Measurements from ENCODE around the gene TTC8.
"Not testable (repeated sequence)": the region's sequence is repeated elsewhere in the genome, so short reads cannot be mapped to it uniquely, and the experiment has no call there.

The TTC8 gene

DNA sequence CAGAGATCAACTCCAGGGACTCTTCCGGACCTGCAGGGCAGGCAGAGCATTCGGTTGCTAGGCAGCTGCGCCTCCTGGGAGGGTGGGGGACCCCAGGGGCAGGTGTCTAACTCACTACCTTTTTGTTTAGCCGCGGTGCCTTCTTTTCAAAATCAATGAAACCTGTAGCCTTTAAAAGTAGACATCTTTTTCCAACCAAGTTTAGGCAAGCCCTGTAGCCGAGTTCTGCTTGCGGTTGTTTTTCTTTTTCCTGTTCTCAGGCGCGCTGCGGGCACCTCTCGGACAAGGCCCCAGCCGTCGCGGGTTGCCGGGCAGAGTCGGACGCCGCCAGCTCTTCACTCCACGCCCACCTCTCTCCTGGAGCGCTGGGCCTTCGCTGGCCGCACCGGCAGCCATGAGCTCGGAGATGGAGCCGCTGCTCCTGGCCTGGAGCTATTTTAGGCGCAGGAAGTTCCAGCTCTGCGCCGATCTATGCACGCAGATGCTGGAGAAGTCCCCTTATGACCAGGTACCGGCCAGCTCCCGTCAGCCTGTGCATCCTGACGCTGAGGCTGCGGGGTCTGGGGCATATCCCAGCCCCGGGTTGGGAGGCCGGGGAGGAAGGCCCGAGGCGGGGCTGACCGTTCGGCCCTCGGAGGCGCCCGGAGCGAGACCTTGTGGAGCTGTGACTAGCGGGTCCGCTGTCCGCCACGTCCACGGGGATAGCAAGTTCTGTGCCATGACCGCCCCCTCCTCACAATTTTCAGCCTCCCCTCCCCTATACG is at the start of gene TTC8:
TTC8 (plus strand) TSS at position 338 of the 764 bp plus-strand sequence; CDS start at position 395, 57 bp downstream.
- no peaks in the 10 kb centered on the region for H3K9me3 Mint-ChIP-seq
- peak within 1 kb of the TSS; percentile 98 for H3K27ac Mint-ChIP-seq
- peak within 1 kb of the TSS; percentile 95 for H3K4me3 Mint-ChIP-seq
- H3K4me1 Mint-ChIP-seq = peaks cover 13% of the 10 kb centered on the region
- DNase-seq (peak; percentile 81), ATAC-seq (peak; percentile 98)
- H3K27me3 Mint-ChIP-seq = peaks cover 3% of the 10 kb centered on the region
- H3K36me3 Mint-ChIP-seq (ENCODE audit: low read depth) = no peaks in the 10 kb centered on the region

DNA sequence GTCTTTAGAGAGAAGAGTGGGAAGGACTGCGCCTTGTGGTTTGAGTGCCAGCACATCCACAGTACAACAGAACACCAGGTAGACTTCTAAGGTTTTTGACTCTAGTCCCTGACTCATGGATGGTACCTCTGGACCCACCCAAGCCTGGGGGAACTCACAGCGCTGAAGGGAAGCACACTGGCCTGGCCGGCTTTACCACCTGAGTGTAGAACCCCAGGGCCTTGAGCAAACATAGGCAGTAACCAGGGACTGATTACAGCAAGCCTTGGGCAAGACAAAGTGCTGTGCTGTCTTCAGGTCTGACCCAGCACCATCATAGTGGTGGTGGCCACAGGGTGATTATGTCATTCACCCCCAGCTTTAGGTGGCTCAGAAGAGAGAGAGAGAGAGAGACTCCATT is 48.9 kb upstream of the TTC8 start:
- Mint-ChIP-seq H3K27me3 (no peaks in the 10 kb centered on the region), H3K36me3 (ENCODE audit: low read depth) (peaks cover 3% of the 10 kb centered on the region), H3K9me3 (peaks cover 4% of the 10 kb centered on the region), H3K4me1 (no peaks in the 10 kb centered on the region), H3K4me3 (no peak overlapping the region), H3K27ac (no peak overlapping the region)
- DNase-seq (no peak), ATAC-seq (no peak)

DNA sequence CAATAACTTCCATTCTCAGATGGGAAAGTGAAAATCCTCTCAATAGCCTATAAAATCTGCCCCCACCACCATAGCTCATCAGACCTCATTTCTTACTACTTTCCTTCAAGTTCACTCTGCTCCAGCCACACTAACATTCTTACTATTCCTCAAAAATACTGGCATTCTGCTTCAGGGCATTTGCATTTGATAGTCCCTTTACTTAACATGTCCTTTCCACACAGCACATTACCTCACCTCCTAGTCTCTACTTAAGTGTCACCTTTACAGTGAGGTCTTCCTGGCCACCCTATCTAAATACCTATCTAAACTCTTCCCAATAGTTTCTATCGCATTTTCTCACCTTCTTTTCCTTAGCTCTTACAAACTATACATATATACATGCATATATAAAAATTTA is 38.5 kb upstream of the TTC8 start:
- Mint-ChIP-seq H3K27me3 (peaks cover 3% of the 10 kb centered on the region), H3K36me3 (ENCODE audit: low read depth) (peaks cover 27% of the 10 kb centered on the region), H3K9me3 (peaks cover 25% of the 10 kb centered on the region), H3K4me3 (no peak overlapping the region), H3K27ac (no peak overlapping the region), H3K4me1 (peaks cover 19% of the 10 kb centered on the region)
- ATAC-seq = no peak
- DNase-seq = no peak

DNA sequence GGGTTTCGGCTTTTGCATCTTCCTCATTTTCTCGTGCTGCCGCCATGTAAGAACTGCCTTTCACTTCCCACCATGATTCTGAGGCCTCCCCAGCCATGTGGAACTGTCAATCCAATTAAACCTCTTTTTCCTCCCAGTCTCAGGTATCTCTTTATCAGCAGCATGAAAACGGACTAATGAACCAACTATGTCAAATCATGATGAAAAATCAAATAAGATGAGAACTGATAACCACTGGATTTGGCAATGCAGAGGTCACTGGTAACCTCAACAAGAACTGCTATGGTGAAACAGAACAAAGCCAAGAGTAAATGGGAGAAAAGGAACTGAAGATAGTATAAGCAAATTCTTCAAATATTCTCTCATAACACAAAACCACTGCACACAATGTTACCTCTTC is 37.7 kb upstream of the TTC8 start:
- DNase-seq = no peak
- peaks cover 27% of the 10 kb centered on the region for H3K4me1 Mint-ChIP-seq
- no peak for ATAC-seq
- H3K27ac Mint-ChIP-seq = no peak overlapping the region
- H3K9me3 Mint-ChIP-seq = peaks cover 24% of the 10 kb centered on the region
- no peak overlapping the region for H3K4me3 Mint-ChIP-seq
- peaks cover 3% of the 10 kb centered on the region for H3K27me3 Mint-ChIP-seq
- H3K36me3 Mint-ChIP-seq (ENCODE audit: low read depth) = peaks cover 25% of the 10 kb centered on the region

DNA sequence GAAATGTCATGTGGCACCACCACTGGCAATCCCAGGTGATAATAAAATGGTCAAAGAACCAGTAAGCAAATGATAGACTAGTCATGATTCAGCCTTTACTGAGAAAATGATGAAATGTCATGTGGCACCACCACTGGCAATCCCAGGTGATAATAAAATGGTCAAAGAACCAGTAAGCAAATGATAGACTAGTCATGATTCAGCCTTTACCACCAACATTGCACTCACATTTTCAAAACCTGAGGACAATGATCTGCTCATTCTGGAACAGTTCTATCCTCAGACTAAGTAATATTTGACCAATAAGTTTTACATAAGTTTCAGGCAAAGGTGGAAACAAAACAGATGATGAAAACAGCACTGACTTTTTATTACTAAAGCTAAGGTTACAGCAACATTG is 34.9 kb upstream of the TTC8 start:
- peak; percentile 54 for ATAC-seq
- peak overlapping the region; percentile 26 for H3K27ac Mint-ChIP-seq
- H3K36me3 Mint-ChIP-seq (ENCODE audit: low read depth) = peaks cover 11% of the 10 kb centered on the region
- not testable (repeated sequence) for H3K4me3 Mint-ChIP-seq, H3K9me3 Mint-ChIP-seq, DNase-seq, H3K27me3 Mint-ChIP-seq
- peaks cover 34% of the 10 kb centered on the region for H3K4me1 Mint-ChIP-seq

DNA sequence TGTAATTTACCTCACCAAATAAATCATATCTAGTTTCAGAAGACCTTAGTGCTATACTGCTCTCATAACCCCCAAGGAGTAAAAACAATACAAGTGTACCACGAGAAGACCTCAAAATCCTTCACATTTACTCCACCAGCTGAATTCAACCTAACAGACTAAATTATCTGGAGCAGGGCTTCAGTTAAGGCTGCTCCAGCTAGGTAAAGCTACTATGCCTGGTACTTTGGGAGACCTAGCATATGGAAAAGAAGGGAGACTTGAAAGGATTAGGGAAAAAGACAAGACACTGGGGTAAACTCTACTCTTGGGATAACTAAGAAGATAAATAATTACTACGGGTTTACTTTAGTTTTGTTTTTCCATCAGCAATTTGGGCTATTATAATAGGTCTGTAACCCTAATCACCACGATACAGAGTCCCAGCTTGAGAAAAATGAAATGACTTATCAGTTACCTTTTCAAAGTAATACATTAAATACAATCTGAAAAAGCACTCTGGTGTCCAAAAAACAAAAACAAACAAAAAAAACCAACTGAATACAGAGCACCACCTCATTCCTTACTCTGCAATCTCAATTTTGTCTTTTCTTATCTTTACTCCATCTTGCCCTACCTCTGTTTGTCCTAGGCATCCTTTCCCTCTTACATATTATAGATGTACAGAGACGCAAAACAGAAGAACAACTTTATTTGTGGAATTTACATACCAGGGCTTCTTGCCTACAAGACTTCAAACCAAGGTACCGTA is 33.8 kb upstream of the TTC8 start:
- Mint-ChIP-seq H3K4me3 (peak overlapping the region; percentile 85), H3K9me3 (peaks cover 7% of the 10 kb centered on the region), H3K4me1 (peaks cover 34% of the 10 kb centered on the region), H3K27me3 (peaks cover 3% of the 10 kb centered on the region), H3K36me3 (ENCODE audit: low read depth) (peaks cover 8% of the 10 kb centered on the region), H3K27ac (no peak overlapping the region)
- no peak for DNase-seq
- ATAC-seq = no peak

DNA sequence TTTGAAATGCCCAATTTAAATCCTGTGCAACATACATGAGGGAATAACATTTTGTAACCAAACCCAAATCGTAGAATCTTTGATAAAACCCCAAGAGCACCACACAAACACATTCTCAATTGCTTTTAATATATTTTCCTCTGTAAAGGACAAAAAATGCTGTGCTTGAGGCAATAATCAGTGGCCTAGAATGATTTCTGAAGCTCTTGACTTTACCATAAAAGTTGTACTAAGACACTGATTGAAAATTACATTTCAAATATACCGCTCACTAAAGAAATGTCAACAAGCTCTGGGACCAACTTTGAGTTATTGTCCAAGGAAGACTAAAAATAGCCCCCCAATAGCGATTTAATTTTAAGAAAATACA is 33.2 kb upstream of the TTC8 start:
- ATAC-seq = no peak
- Mint-ChIP-seq H3K9me3 (peaks cover 7% of the 10 kb centered on the region), H3K36me3 (ENCODE audit: low read depth) (peaks cover 5% of the 10 kb centered on the region), H3K4me1 (peaks cover 34% of the 10 kb centered on the region), H3K27me3 (no peaks in the 10 kb centered on the region), H3K4me3 (peak overlapping the region; percentile 85), H3K27ac (no peak overlapping the region)
- no peak for DNase-seq

DNA sequence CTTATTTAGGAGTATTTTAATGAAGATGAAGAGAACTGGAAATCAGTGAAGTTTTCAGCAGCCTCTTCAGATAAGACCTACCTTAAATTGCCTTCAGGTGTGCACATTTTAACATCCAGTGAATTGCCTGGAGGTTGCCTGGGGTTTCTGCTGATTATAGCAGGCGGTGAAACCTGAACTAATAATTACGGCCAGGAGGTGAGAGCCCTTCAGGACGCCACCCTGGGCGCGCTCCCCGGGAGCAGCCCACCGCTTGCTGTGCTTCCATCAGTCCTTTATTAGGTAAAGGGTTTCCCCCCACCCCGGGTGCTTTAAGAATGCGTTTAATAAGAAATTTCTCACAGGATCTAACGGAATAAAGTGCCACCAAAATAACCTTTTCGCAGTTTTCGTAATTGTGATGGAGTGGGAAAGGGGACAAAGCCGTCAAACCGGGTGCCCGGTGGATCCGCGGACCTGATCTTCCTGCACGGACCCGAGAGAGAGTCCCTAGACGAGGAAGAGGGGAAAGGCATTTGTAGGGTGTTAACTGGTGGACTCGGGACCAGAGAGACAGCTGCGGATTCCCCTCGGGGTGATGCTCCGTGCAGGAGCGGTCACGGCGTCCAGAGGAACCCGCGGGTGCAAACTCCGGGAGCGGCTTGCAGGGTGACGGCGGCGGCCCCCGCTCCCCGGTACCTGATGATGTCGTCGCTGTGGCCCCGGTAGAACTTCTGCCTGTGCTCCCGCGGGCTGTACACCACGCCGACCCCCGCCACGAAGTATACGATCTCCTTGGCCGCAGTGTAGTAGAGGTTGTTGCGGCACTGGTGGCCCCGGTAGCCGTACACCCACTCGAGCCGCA is 32.6 kb upstream of the TTC8 start:
- Mint-ChIP-seq H3K9me3 (peaks cover 3% of the 10 kb centered on the region), H3K27ac (peak overlapping the region; percentile 71), H3K4me3 (peak overlapping the region; percentile 85), H3K27me3 (no peaks in the 10 kb centered on the region), H3K4me1 (peaks cover 34% of the 10 kb centered on the region), H3K36me3 (ENCODE audit: low read depth) (peaks cover 2% of the 10 kb centered on the region)
- DNase-seq (peak; percentile 5), ATAC-seq (no peak)

DNA sequence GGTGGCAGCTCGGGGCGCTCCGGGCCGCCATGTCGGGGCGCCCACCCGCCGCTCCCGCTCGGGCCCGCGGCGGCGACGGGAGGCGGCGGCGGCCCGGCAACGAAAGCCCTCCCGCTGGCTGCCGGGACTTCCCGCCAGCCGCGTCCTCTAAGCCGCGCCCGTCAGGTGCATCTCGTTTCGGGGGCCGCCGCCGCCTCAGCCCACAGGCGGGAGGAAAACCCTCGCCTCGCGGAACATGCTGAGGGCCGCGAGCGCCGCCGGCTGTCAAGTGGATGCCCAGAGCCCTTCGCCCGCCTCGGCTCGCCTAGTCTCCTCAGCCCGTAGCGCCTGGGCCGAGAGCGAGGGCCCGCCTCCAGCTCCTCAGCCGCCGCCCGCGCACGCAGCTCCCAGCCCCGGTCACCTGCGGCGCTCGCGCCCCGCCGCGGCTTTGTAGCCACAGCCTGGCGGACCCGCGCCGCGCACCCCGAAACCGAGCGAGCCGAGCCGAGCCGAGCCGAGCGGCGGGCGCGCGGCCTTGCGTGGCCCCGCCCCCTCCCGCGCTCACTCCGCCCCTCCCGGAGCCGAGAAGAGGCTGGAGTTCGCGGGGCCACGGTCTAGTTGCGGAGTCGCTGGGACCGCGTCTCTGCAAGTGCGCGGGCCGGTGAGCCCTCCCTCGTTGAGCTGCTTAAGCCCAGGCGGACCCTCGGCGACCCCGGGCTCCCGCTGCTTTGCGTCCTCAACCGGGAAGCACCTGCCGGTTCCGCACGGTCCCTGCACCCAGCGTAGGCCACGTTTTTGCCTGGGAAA is 31.8 kb upstream of the TTC8 start, which contains the start of gene EML5:
EML5 (minus strand) TSS at position 481 of the 786 bp plus-strand sequence; CDS start at position 31, 450 bp downstream.
- peak within 1 kb of the TSS; percentile 85 for H3K4me3 Mint-ChIP-seq
- DNase-seq (peak; percentile 78), ATAC-seq (peak; percentile 76)
- H3K36me3 Mint-ChIP-seq (ENCODE audit: low read depth) = no peaks in the 10 kb centered on the region
- H3K4me1 Mint-ChIP-seq = peaks cover 34% of the 10 kb centered on the region
- peak within 1 kb of the TSS; percentile 71 for H3K27ac Mint-ChIP-seq
- no peaks in the 10 kb centered on the region for H3K9me3 Mint-ChIP-seq
- no peaks in the 10 kb centered on the region for H3K27me3 Mint-ChIP-seq

DNA sequence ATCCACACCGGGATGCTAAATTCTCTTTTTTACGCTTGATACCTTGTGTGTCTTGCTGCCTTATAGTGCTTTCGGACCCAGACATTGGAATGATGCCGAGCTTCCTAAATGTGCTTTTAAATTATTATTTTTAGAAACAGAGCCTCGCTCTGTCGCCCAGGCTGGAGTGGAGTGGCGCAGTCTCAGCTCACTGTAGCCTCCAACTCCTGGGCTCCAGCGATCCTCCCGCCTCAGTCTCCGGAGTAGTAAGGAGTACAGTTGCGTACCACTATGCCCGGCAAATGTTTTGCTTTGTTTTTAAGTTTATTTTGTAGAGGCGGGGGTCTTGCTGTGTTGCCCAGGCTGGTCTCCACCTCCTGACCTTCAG is 31.2 kb upstream of the TTC8 start:
- peaks cover 34% of the 10 kb centered on the region for H3K4me1 Mint-ChIP-seq
- H3K9me3 Mint-ChIP-seq = no peaks in the 10 kb centered on the region
- DNase-seq (no peak), ATAC-seq (no peak)
- H3K4me3 Mint-ChIP-seq = peak overlapping the region; percentile 75
- H3K27ac Mint-ChIP-seq = no peak overlapping the region
- H3K27me3 Mint-ChIP-seq = peaks cover 2% of the 10 kb centered on the region
- no peaks in the 10 kb centered on the region for H3K36me3 Mint-ChIP-seq (ENCODE audit: low read depth)

DNA sequence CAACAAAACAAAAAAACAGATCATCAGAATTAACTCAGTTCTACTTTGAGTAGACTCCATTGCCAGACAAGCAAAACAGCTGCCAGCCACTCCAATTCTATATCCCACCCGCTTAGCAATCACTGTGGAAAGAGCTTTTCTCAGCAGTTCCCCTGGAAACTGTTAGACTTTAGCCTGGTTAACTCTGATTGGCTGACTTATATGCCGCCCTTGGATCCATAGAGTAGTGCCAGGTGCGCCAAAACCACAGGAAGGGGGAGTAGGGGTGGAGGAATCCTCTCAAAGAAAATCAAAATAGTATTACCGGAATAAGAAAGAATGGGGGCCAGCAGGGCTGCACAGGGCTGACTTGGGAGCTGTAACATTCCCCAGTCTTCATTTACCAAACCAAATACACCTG is 26.3 kb upstream of the TTC8 start:
- Mint-ChIP-seq H3K4me3 (no peak overlapping the region), H3K36me3 (ENCODE audit: low read depth) (no peaks in the 10 kb centered on the region), H3K9me3 (no peaks in the 10 kb centered on the region), H3K4me1 (peaks cover 4% of the 10 kb centered on the region), H3K27ac (no peak overlapping the region), H3K27me3 (peaks cover 20% of the 10 kb centered on the region)
- ATAC-seq (no peak), DNase-seq (no peak)

DNA sequence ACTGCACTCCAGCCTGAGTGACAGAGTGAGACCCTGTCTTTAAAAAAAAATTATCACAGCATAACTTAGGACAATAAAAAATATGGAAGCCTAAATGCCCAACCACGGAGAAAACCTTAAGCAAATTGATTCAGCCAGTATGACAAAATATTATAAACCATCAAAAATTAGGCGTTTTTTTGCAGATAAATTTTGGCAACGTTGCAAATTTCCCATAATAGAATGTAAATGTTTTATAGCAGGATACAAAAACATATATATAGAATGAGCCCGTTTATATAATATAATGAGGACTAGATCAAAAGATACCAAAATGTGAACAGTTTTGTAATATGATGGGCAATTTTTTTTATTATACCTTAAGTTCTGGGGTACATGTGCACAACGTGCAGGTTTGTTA is 24.9 kb upstream of the TTC8 start:
- ATAC-seq (no peak), DNase-seq (no peak)
- Mint-ChIP-seq H3K4me3 (no peak overlapping the region), H3K27me3 (peaks cover 30% of the 10 kb centered on the region), H3K27ac (no peak overlapping the region), H3K9me3 (no peaks in the 10 kb centered on the region), H3K36me3 (ENCODE audit: low read depth) (no peaks in the 10 kb centered on the region), H3K4me1 (no peaks in the 10 kb centered on the region)

DNA sequence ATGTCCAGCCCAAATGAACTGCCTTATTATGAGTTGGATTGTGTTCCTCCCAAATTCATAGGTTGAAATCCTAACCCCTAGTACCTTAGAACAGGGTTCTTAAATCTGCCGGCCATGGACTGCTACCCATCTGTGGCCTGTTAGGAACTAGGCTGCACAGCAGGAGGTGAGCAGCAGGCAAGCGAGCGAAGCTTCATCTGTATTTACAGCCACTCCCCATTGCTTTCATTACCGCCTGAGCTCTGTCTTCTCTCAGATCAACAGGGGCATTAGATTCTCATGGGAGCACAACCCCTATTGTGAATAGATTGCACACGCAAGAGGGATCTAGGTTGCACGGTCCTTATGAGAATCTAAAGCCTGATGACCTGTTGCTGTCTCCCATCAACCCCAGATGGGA is 21.9 kb upstream of the TTC8 start:
- Mint-ChIP-seq H3K27ac (no peak overlapping the region), H3K27me3 (peaks cover 36% of the 10 kb centered on the region), H3K36me3 (ENCODE audit: low read depth) (no peaks in the 10 kb centered on the region), H3K4me1 (no peaks in the 10 kb centered on the region), H3K4me3 (no peak overlapping the region), H3K9me3 (no peaks in the 10 kb centered on the region)
- no peak for DNase-seq
- ATAC-seq = no peak

DNA sequence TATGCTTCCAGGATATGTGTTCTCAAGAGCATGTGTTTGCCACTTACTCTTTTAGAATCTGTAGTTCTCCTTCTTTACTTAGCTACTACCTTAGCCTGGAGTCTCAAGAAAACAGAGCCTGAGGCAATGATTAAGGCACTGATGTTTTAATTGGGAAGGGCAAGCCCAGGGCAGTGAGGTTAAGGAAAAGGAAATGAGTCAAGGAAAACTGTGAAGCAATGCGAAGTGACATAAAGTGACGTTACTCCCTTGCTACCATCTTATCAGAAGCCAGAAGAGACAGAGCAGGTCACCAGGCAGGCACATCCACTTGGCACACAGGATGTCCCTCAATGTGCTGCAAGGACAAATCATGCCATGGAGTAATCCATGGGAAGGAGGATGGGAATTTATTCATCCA is 20.4 kb upstream of the TTC8 start:
- Mint-ChIP-seq H3K27me3 (peaks cover 35% of the 10 kb centered on the region), H3K36me3 (ENCODE audit: low read depth) (no peaks in the 10 kb centered on the region), H3K4me1 (no peaks in the 10 kb centered on the region), H3K27ac (no peak overlapping the region), H3K9me3 (peaks cover 4% of the 10 kb centered on the region), H3K4me3 (no peak overlapping the region)
- no peak for ATAC-seq
- DNase-seq = no peak

All from activated naive CD8-positive, alpha-beta T cell treated with anti-CD3 and anti-CD28 coated beads, Interleukin-2, amount 50 U/mL, for 24 hours (primary cell).